Stimulated activated CD8-positive, alpha-beta memory T cell treated with anti-CD3 and anti-CD28 coated beads, Interleukin-7, amount 100 ng/mL, for 4 hours (primary cell): ENCODE data around the gene RNF112.

Experiments
- DNase-seq, 2 donors: peaks; one replicate each; pipeline ENCODE4 v3.0.0-alpha.2; 2020; ENCODE audit warnings: low read depth in 2 of 2

RNF112 gene

DNA sequence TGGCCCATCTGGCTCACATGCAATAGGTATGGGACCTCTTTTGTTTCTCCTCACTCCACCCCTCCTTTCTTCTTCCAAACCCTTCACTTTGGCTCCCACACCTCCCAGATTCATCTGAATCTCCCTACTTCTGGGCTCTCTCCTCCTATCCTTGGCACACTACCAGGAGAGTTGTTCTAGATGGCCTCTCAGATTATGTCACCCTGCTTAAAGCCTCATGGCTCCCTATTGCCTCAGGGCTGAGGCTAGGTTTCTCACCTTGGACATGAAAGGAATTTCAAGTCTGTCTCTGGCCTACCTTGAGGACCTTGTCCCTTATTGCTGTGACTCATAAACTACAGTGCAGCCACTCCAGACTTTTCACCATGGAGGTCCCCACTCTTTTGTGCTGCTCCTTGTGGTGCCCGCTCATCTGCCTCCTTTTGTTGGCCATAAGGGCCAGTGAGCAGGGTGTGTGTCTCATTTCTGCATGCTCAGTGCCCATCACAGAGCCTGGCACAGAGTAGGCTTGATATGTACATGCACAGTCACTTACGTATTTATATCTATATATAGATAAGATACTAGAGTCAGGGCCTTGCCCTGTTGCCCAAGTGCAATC is 23.0 kb upstream of the RNF112 start:
- no peak for DNase-seq

DNA sequence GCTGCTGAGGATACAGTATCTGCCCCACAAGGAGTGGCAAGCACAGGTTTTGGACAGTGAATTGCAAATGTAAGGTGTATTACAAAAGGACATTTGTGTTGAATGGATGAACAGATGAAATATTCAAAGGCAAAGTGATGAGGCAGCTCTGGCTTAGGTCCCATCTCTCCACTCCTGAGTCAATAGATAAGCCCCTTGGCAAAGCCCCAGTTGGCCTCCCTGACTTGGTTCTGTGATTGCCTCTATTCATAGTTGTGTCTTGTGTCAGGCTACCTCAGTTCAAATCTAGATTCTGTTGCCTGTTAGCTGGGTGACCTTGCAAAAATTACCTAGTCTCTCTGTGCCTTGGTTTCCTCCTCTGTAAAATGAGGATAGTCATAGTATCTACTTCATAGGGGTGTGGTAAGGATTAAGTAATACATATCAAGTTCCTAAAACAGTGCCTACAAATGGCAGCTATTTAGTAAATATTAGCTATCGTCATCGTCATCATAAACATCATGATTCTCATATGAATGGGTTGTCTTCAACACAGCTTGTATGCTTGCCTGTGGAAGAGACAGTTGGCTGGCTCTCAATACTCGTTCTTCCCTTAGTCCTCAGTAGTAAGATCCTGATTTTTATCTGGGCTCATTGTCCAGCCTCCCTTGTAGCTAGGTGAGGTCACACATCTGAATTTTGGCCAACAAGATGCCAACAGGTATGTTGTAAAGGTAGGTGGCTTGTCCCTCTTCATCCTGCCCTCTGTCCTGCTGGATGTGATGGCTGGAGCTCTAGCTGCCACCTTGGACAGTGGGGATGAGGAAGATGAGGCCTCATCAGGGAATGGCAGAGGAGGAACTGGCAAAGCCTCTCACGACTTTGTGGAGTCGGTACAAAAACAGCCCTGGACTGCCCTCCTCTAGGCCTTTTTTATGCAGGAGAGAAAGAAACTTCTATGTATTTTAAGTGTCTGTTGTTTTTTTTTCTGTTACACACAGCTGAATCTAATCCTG is 21.9 kb upstream of the RNF112 start:
- no peak for DNase-seq

DNA sequence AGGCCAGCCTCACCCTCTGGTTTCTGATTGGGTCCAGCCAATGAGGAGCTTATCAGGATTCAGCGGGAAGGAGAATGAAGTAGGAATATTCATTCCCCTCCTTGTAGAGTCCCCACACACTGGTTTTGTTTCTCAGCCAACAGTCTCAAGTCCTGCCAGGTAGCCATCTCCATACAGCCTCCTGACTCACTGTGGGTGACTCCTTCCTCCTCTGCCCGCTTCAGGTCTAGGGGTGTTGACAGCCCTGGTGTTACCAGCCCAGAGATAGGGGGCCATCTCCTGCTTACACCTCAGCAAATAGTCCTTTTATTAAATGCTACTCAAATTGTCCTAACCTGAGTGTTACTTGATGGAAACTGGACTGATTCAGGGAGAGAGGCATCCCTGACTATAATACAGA is 20.1 kb upstream of the RNF112 start:
- no peak for DNase-seq

DNA sequence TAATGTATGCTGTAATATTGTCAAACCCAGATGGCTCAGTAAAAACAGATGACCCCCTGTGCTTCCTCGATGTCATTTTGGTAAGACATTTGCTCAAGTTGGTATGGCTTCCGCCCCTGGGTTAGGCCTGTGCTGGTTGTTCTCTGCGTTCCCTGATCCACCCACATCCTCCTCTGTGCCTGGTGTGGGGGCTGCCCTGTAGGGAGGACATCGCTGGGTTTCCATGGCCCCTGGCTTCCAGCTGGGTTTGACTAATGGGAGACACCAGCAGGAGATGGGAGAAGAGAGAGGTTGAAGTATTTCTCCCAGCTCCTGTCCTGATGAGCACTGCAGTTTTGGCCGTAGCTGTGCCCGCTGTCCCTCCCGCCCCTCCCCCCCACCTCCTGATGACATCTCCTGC is 19.6 kb upstream of the RNF112 start:
- DNase-seq, result no peak

DNA sequence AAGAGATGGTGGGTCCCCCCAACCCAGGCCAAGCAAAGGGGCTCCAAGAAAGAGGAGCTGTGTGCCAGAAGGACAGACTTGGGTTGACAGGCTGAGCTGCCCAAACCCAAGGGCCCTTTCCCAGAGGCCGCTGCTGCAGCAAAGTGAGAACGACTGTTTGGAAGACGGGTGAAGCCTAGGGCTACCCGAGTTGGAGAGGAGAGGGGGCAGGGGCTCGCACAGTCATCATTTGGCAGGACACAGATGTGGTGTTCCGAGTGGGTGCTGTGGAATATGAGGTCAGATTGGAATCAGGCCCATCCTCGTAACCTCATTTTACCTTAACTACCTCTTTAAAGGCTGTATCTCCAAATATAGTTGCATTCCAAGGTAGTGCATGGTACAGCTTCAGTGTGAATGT is 18.7 kb upstream of the RNF112 start:
- no peak for DNase-seq

DNA sequence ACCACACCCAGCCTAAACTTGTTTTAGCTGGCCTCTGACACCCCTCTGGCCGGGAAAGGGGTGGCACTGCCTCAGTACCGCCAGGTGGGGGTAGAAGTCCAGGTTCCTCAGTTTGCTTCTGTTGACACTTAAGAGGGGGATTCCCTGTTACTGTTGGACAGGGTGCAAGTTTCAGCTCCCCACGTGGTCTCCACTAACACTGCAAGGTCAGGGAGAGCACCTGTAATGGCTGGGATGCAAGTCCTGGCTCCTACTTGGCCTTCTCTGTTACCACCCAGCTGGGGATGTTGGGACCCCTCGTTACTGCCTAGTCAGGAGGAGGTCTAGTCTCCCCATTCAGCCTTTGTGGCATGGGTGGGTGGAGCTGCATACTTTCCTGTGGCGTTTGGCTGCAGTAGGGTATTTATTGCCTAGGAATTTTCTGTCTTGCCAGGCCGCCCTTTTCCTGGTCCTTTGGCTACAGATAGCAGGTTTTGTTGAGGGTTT is 13.4 kb upstream of the RNF112 start:
- no peak for DNase-seq

GRCh38 chr17:19398301-19399181 is 12.5 kb upstream of the RNF112 start:
- DNase-seq, result no peak

DNA sequence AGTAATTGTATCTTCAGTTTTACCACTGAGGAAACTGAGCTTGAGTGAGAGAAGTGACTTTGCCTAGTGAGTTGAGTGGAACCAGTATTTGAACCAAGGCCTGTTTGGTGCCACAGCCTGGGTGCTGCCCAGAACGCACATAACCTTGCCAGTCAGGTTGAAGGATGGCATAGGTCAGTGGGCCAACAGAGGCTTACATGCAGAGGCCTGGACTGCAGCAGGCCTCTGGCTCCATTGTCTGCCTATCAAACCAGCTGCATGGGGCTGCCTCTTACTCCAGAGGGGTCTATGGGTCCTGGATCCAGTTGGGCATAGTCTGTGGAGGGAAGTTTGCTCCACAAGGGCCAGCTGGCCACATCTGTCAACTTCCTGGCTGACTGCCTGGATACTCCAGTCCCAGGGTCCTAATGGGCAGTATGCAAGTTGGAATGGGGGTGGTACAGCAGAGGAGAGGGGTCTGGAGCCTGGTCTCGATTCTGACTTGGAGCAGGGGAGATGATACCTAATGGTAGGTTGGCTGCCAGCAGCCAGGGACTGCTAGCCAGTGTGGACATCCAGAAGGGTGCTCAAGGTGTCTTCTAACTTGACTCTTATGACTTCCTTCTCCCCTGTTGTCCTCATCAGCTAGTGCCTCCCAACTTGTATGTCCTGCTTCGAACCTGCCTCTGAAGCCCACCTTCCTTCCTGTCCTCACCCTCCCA is 11.1 kb upstream of the RNF112 start:
- no peak for DNase-seq

GRCh38 chr17:19401321-19402010 is 9.6 kb upstream of the RNF112 start:
- no peak for DNase-seq

DNA sequence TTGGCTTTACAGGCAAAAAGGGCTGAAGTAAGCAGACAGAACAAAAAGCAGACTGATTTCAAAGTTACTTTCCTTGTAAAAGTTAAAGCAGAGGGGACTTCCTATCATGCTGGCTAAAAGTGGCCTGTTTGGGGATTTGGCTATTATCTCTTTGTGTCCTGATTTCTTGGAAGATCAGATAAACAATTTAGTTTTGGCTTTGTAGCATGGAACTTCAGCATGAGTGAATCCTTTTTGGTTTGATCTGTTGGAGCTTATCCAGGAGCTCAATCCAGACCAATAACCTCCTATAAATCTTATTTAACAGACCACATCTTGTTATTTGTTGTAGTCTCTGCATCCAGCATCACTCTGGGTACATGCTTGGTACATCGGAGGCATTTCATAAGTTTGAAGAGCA is 8.9 kb upstream of the RNF112 start:
- DNase-seq, result no peak

GRCh38 chr17:19403021-19403420 is 8.0 kb upstream of the RNF112 start:
- DNase-seq, result no peak

GRCh38 chr17:19404264-19404663 is 6.8 kb upstream of the RNF112 start:
- DNase-seq, result no peak

- DNase-seq, result no peak
Measured at GRCh38 chr17:19405114-19405513, 5.9 kb upstream of the RNF112 start.

DNA sequence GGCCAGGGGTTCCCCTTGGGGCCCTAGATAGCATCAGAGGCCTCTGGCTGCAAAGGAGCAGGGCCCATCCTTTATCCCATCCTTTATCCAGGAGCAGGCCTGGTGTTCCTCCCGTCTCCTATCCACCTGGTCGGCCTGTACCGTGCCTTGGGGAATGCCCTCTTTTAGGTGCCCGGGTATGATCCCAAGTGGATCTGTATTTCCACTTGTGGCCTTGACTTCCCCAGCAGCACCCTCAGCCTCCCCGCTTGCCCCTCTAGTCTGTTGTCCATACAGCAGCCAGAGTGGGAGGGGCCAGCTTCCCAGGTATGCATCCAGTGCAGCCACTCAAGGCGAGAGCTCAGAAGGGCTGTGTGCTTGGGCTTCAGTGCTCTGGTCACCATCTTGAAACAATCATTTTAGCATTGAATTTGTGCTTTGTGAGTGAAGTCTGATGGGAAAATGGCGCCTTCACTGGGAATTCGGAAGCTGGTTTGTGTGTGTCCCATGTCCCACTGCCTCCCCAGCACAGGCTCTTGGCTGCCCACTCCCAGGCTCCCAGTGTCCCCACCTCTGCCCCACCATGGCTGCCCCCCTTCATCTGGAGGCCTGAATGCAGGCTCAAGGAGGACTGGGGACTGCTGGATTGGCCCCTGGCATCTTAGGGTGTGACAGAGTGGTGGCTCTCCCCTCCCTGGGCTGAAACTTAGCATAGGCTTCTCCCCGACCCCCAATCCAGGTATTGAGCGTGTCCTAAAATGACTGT is 3.3 kb upstream of the RNF112 start:
- no peak for DNase-seq

DNA sequence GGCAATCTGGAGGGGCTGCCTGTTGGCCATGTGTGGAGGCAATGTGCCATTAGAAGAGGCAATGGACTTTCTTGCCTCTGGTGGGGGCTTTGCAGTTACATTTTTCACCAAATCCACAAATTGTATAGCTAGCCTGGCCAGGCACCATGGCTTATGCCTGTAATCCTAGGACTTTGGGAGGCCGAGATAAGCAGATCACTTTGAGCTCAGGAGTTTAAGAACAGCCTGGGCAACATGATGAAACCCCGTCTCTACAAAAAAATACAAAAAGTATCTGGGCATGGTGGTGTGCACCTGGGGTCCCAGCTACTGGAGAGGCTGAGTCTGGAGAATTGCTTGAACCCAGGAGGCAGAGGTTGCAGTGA is 2.7 kb upstream of the RNF112 start:
- DNase-seq, result no peak

GRCh38 chr17:19409066-19409465 is 2.0 kb upstream of the RNF112 start:
- DNase-seq, result no peak

GRCh38 chr17:19409509-19409908 is 1.5 kb upstream of the RNF112 start:
- DNase-seq, result no peak

GRCh38 chr17:19410091-19410490 is 941 bp upstream of the RNF112 start:
- DNase-seq, result no peak

DNA sequence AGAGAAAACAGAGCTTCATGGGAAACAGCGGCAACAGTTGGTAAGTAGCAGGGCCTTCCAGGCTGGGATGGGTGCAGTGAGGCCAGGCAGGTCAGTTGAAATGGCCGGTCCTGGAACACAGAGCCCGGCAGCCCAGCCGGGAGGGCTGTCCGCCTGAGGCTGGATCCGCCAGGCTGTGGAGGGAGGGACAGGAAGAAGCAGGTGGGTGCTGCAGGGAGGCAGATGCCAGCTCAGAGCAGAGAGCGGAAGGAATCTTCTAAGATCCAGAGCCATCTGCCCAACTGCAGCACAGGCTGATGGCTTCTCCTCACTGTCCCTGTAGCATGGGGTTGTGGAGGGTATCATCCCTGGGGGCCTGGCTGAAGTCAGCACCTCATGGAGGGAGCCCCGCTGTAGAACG is 599 bp downstream of the RNF112 start:
- no peak for DNase-seq

- no peak for DNase-seq
Measured at GRCh38 chr17:19412510-19412909, 1.5 kb downstream of the RNF112 start.
